ENCODE data around the gene CP.

Gene CP

DNA sequence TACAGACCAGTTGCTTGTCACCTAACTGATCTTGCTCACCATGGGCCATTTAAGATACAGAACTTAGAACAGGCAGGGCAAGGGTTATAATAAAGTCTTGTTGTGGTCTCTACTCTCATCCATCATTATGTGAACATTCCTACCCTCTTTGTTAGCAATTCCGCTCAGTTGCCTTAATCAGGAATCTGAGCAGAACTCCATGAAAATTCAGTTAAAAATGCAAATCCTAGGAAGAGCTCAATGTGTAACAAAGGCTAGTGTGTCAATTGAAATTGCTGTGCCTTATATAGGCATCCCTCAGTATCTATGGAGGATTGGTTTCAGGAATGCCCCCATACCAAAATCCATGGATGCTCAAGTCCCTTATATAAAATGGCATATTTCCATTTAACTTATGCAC lies 44.5 kb downstream of the CP start:
- H3K36me3 ChIP-seq (ENCODE audit: insufficient read depth, low read length), result peaks cover 23% of the 10 kb centered on the region
- H3K9me3 ChIP-seq (ENCODE audit: low read length), result no peaks in the 10 kb centered on the region
- H4K20me1 ChIP-seq (ENCODE audit: insufficient read depth, low read length), result no peaks in the 10 kb centered on the region
- no peak overlapping the region for H3K9ac ChIP-seq (ENCODE audit: low read length)
- no peak overlapping the region for H3K4me2 ChIP-seq (ENCODE audit: low read length)
- H3K9me2 ChIP-seq (ENCODE audit: low read depth, low read length), result no peaks in the 10 kb centered on the region
- H3K4me3 ChIP-seq (ENCODE audit: low read depth, low read length, poor library complexity, severe bottlenecking), result no peak overlapping the region
- no peak overlapping the region for H2AFZ ChIP-seq (ENCODE audit: low read length)
- no peak overlapping the region for H3K27ac ChIP-seq (ENCODE audit: low read depth, low read length, poor library complexity, severe bottlenecking)
- TF ChIP-seq, protein P1, sequence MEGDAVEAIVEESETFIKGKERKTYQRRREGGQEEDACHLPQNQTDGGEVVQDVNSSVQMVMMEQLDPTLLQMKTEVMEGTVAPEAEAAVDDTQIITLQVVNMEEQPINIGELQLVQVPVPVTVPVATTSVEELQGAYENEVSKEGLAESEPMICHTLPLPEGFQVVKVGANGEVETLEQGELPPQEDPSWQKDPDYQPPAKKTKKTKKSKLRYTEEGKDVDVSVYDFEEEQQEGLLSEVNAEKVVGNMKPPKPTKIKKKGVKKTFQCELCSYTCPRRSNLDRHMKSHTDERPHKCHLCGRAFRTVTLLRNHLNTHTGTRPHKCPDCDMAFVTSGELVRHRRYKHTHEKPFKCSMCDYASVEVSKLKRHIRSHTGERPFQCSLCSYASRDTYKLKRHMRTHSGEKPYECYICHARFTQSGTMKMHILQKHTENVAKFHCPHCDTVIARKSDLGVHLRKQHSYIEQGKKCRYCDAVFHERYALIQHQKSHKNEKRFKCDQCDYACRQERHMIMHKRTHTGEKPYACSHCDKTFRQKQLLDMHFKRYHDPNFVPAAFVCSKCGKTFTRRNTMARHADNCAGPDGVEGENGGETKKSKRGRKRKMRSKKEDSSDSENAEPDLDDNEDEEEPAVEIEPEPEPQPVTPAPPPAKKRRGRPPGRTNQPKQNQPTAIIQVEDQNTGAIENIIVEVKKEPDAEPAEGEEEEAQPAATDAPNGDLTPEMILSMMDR (IDR thresholded peaks at IDR 0.05; ENCODE audit: low read length), result no peak
- no peak for TF ChIP-seq EZH2 (IDR thresholded peaks at IDR 0.05; ENCODE audit: borderline replicate concordance, low read length)
- H3K4me1 ChIP-seq (ENCODE audit: insufficient read depth, low read length, severe bottlenecking), result no peaks in the 10 kb centered on the region
- no peaks in the 10 kb centered on the region for H3K27me3 ChIP-seq (ENCODE audit: insufficient read depth, low read length)
- no peaks in the 10 kb centered on the region for H3K79me2 ChIP-seq (ENCODE audit: insufficient read depth, low read length)
- no peaks in the 10 kb centered on the region for H3F3A ChIP-seq (ENCODE audit: insufficient read depth, low read length)

DNA sequence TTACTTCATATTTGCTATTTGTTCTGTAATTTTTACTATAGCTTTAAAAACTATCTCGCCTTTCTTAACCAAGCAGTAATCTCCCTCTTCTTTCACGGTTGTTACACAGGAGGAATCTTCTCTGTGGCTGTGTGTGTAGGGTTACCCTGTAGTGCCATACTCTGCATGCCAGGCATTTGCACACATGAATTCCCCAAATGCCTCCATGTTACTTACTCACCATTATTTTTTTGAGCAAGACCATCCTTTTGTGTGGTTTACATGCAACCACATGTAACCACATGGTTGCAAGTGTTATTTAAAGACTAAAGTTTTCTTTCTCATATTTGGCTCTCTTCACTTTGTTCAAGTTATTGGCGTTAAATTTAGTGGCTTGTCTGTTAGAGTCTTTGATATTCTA lies 46.7 kb downstream of the CP start:
- H3K4me2 ChIP-seq (ENCODE audit: low read length), result no peak overlapping the region
- H3K9ac ChIP-seq (ENCODE audit: low read length), result no peak overlapping the region
- H3K27ac ChIP-seq (ENCODE audit: low read depth, low read length, poor library complexity, severe bottlenecking), result no peak overlapping the region
- no peaks in the 10 kb centered on the region for H4K20me1 ChIP-seq (ENCODE audit: insufficient read depth, low read length)
- no peaks in the 10 kb centered on the region for H3F3A ChIP-seq (ENCODE audit: insufficient read depth, low read length)
- H3K79me2 ChIP-seq (ENCODE audit: insufficient read depth, low read length), result no peaks in the 10 kb centered on the region
- no peak overlapping the region for H2AFZ ChIP-seq (ENCODE audit: low read length)
- H3K4me3 ChIP-seq (ENCODE audit: low read depth, low read length, poor library complexity, severe bottlenecking), result no peak overlapping the region
- H3K27me3 ChIP-seq (ENCODE audit: insufficient read depth, low read length), result no peaks in the 10 kb centered on the region
- no peaks in the 10 kb centered on the region for H3K9me3 ChIP-seq (ENCODE audit: low read length)
- H3K9me2 ChIP-seq (ENCODE audit: low read depth, low read length), result no peaks in the 10 kb centered on the region
- no peaks in the 10 kb centered on the region for H3K4me1 ChIP-seq (ENCODE audit: insufficient read depth, low read length, severe bottlenecking)
- no peak for TF ChIP-seq EZH2 (IDR thresholded peaks at IDR 0.05; ENCODE audit: borderline replicate concordance, low read length)
- TF ChIP-seq, protein P1 (IDR thresholded peaks at IDR 0.05; ENCODE audit: low read length), result no peak
- peaks cover 44% of the 10 kb centered on the region for H3K36me3 ChIP-seq (ENCODE audit: insufficient read depth, low read length)

DNA sequence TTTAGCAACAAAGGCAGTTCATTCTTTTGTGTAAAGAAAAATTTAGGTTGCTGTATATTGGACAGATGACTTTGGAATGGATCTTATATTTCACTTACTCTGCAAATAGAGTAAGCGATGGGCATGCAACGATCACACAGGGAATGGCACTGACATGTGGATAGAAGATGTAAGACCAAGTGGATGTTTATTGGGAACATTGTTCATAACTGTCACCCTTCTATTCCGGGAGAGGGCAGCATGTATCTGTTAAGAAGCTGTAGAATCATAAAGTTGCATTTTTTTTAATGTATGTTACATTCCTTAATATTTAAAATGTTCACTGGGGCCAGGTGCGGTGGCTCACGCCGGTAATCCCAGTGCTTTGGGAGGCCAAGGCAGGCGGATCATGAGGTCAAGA lies 51.0 kb downstream of the CP start:
- Histone ChIP-seq H3K4me1 (ENCODE audit: insufficient read depth, low read length, severe bottlenecking) (no peaks in the 10 kb centered on the region), H4K20me1 (ENCODE audit: insufficient read depth, low read length) (no peaks in the 10 kb centered on the region), H3K36me3 (ENCODE audit: insufficient read depth, low read length) (peaks cover 83% of the 10 kb centered on the region), H3K4me3 (ENCODE audit: low read depth, low read length, poor library complexity, severe bottlenecking) (no peak overlapping the region), H3K27ac (ENCODE audit: low read depth, low read length, poor library complexity, severe bottlenecking) (no peak overlapping the region), H3K79me2 (ENCODE audit: insufficient read depth, low read length) (no peaks in the 10 kb centered on the region), H2AFZ (ENCODE audit: low read length) (no peak overlapping the region), H3K9me2 (ENCODE audit: low read depth, low read length) (no peaks in the 10 kb centered on the region), H3K4me2 (ENCODE audit: low read length) (no peak overlapping the region), H3K27me3 (ENCODE audit: insufficient read depth, low read length) (no peaks in the 10 kb centered on the region), H3F3A (ENCODE audit: insufficient read depth, low read length) (no peaks in the 10 kb centered on the region), H3K9ac (ENCODE audit: low read length) (no peak overlapping the region), H3K9me3 (ENCODE audit: low read length) (no peaks in the 10 kb centered on the region)
- TF ChIP-seq, protein P1 (IDR thresholded peaks at IDR 0.05; ENCODE audit: low read length), result no peak
- no peak for TF ChIP-seq EZH2 (IDR thresholded peaks at IDR 0.05; ENCODE audit: borderline replicate concordance, low read length)

All from OCI-LY1 (cell line).